NOMO-1 (cell line): ENCODE data around the gene ALMS1.
"Not testable (repeated sequence)": the region's sequence is repeated elsewhere in the genome, so short reads cannot be mapped to it uniquely, and the experiment has no call there.

ENCODE experiments used
- DNase-seq, 2 experiments: peaks; one replicate each; lab custom pipeline; 2025; ENCODE audit not compliant: unreplicated experiment in 2 of 2; lab: John Stamatoyannopoulos, UW

ALMS1 gene

DNA sequence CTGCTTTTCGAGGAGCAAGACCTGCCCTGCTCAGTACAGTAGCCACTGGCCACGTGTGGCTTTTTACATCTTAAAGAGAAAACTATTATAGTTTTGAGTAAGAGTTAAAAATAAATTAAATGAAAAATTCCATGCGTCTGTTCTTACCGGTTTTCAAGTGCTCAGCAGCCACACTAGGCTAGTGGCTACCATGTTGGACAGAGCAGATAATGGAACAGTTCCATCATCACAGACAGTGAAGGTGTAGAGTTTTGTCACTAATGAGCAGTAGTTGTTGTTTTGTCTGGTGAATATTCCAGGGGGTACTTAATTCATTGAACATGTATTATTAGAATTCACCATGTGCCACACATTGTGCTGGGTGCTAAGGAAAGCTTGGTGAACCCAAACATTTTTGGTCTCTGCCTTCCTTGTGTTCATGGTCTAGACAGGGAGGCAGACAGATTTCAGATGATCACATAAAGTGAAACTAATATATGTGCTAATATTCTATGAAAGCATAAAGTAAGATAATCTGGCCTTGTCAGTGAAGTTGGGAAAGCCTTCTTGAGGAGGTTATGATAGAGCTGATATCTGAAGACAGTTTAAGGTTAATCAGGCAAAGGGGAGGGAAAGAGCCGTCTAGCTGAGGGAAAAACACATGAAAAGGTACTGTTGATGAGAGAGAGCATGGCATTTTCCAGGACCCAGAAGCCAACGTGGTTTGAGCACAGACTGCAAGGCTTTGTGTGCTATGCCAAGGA is 1.4 kb downstream of the ALMS1 start:
- DNase-seq, result no peak

- DNase-seq, result no peak
Measured at GRCh38 chr2:73402386-73403103, 16.9 kb downstream of the ALMS1 start.

GRCh38 chr2:73403237-73403636 is 17.6 kb downstream of the ALMS1 start:
- DNase-seq, result no peak

- no peak for DNase-seq
Measured at GRCh38 chr2:73404409-73404808, 18.8 kb downstream of the ALMS1 start.

DNA sequence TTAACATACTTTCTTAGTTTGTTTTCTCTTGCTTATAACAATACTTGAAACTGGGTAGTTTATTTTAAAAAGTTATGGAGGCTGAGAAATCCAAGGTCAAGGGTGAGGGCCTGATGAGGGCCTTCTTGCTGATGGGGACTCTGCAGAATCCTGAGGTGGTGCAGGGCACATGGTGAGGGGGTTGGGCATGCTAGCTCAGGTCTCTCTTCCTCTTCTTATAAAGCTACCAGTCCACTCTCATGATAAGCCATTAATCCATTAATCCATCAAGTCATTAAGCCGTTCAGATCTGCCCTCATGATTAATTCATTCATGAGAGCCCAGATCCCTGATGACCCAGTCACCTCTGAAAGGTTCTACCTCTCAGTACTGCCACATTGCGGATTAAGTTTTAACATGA is 21.4 kb downstream of the ALMS1 start:
- DNase-seq, result no peak

DNA sequence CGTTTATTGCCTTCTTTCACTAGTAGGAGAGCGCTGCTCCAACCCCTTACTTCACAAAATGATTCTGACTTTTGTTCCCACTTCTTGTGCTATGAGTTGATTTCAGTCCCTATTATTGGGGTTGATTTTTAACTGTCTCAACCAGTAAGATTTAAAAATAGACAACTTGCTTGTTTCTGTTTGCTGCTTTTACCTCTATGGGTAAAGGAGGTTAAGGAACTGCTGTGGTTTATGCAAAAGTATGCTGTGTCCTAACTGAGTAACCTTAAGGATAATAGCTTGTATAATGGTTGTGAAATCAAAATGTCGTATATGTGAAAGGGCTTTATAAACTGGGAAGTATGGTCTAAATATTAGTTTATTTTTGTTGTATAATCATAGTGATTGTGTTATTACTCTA is 22.6 kb downstream of the ALMS1 start:
- DNase-seq, result peak in 1 of 2 experiments; percentile 18

GRCh38 chr2:73414696-73415095 is 29.1 kb downstream of the ALMS1 start:
- DNase-seq, result no peak

DNA sequence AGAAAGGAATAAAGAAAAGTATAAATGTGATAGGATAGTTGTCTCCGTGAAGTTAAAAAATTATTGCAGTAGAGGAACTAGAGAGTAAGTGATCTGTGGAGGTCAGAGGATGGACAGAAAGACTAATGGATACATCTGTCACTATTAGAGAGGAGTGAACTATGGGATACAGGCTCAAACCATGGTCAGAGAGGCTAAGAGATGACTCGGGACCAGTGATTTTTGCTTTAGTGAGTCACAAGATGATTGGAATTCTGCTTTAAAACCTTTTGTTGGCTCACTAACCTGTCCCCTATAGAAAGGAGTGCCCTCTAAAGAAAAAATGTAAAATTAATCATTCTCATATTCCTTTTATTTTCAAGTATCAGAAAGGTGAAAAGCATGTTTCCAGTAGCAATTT is 30.3 kb downstream of the ALMS1 start:
- DNase-seq, result no peak

DNA sequence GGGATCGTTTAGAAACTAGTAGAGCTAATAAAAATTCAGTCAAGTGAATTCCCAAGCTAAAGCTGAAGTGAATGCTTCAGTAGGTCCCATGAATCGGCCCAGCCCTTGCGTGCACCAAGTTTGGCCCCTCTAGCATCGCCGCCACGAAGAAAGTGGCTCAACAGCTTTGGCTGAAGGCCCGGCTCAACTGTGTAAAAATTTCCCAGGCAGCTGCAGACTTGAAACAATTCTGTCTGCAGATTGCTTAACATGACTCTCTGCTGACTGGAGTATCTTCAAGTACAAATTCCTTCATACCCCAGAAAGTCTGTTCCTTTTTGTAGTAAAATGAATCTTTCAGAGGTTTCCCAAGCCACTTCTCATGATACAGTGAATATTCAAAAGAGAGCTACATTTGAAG is 32.7 kb downstream of the ALMS1 start:
- no peak for DNase-seq

GRCh38 chr2:73423913-73424312 is 38.3 kb downstream of the ALMS1 start:
- DNase-seq, result no peak

DNA sequence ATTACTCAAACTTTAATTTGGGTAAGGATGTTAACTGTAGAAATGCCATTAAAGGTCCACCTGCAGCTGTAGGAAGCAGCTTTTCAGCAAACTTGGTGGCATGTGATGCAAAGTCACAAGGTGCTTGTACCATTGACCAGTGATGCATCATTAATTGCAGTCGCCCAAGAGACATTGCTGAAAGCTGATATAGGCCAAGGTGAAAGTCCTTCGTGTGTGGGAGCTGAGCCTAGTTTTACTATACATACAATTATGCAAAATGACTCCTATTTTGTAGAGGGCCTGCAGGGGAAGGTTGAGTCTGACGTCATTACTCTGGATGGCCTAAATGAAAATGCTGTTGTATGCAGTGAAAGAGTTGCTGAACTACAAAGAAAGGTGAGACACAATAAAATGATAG is 40.5 kb downstream of the ALMS1 start:
- no peak for DNase-seq

DNA sequence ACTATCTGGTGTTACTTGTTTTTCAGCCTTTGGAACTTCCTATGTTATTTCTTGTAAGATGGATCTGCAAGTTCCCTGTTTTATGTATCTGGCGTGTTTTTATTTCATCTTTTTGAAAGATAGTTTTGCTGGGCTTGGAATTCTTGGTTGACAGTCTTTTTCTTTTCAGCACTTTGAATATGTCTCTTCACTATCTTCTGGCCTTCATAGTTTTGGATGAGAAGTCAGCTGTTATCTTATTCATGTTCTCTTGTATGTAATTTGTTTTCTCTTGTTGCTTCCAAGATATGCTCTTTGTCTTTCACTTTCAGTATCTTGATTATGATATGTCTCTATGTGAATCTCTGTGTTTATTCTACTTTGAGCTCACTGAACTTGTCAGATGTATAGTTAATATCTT is 50.4 kb downstream of the ALMS1 start:
- no peak for DNase-seq

GRCh38 chr2:73444202-73444601 is 58.6 kb downstream of the ALMS1 start:
- no peak for DNase-seq

- DNase-seq, result no peak
Measured at GRCh38 chr2:73448856-73449255, 63.2 kb downstream of the ALMS1 start.

GRCh38 chr2:73449404-73449803 is 63.8 kb downstream of the ALMS1 start:
- DNase-seq, result no peak

GRCh38 chr2:73451263-73451972 is 65.8 kb downstream of the ALMS1 start:
- DNase-seq, result peak; percentile 8 to 58

GRCh38 chr2:73457982-73458381 is 72.3 kb downstream of the ALMS1 start:
- DNase-seq, result no peak

- not testable (repeated sequence) for DNase-seq
Measured at GRCh38 chr2:73462388-73462787, 76.8 kb downstream of the ALMS1 start.

- no peak for DNase-seq
Measured at GRCh38 chr2:73468376-73468775, 82.7 kb downstream of the ALMS1 start.

- DNase-seq, result not testable (repeated sequence)
Measured at GRCh38 chr2:73483874-73484273, 98.2 kb downstream of the ALMS1 start.

DNA sequence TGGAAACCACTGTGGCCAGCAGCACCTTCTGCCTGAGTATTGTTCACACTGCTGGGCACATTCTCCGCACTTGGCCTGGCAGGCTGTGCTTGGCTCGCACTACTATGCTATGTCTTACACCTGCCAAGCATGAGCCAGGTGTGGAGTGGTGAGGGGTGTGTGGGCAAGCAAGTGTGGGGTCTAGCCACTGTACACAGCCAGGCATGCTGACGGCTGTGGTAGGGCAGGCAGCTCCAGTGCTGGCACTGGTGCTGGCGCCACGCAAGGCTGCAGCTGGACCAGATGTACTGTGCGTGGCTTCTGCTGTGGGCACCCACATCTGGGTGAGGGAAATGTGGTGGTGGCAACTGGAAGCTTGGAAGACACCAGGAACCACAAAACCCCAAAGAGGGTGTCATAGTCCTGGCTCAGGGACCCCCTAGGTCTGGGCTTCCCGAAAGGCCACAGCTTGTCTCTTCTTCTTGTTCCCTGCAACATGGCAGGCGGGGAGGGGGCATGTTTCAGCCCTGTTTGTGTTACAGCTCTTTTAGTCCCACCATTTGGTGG is 101.5 kb downstream of the ALMS1 start:
- no peak for DNase-seq
